ENCODE measurements around the gene STK26. TPM values are rescaled to one million over a fixed set of nuclear protein-coding genes. Genes with fewer than 3 reads are reported as not detected.

The STK26 gene
- total and polyA plus RNA-seq, 9 donors: 1.9 to 11.6 (median 3.2) TPM

DNA sequence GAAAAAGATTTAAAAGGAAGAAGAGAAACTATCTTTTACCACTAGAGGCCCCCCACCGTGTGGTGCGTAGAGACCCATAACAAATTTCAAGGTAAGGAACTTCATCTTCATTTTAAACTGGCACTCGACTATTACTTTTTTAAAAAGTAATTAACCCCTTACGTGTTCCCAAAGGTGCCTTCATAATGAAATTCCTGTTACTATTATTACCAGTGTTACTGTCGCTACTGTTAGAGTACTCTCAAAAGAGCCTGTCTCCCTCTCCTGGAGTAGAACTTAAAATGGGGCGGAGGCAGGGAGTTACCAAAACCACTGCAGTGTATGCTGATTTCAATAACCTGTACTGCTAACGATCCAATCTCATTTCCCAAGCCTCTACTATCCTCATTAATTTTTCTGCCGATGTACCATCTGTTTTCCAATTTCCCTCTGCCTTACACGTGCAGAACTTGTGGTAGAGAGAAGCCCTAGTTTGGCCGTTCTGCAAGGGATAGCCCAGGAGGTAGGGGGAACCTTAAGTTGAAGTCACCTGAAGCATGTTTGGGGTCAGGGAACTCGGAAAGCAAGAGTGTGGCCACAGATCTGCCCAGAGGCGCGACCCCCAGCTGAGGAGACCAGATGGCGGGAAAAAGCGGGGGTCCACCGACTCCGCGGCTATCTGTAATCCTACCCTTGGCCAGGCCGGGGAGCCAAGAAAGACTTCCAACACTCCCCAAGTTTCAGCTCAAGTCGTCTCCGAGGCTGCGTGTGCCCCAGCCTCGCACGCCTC lies 720 bp upstream of the STK26 start:
- Histone ChIP-seq H3K36me3 (no peaks in the 10 kb centered on the region), H3K27ac (no peak overlapping the region), H3K4me3 (peak overlapping the region; percentile 45), H3K27me3 (no peaks in the 10 kb centered on the region), H3K9me3 (no peaks in the 10 kb centered on the region), H3K4me1 (ENCODE audit: insufficient read depth) (peaks cover 3% of the 10 kb centered on the region)
- TF ChIP-seq, protein P1, sequence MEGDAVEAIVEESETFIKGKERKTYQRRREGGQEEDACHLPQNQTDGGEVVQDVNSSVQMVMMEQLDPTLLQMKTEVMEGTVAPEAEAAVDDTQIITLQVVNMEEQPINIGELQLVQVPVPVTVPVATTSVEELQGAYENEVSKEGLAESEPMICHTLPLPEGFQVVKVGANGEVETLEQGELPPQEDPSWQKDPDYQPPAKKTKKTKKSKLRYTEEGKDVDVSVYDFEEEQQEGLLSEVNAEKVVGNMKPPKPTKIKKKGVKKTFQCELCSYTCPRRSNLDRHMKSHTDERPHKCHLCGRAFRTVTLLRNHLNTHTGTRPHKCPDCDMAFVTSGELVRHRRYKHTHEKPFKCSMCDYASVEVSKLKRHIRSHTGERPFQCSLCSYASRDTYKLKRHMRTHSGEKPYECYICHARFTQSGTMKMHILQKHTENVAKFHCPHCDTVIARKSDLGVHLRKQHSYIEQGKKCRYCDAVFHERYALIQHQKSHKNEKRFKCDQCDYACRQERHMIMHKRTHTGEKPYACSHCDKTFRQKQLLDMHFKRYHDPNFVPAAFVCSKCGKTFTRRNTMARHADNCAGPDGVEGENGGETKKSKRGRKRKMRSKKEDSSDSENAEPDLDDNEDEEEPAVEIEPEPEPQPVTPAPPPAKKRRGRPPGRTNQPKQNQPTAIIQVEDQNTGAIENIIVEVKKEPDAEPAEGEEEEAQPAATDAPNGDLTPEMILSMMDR (IDR thresholded peaks at IDR 0.05): no peak
- TF ChIP-seq POLR2A (IDR thresholded peaks at IDR 0.05): no peak
- TF ChIP-seq EP300 (IDR thresholded peaks at IDR 0.05): no peak
- WGBS, 3 donors: 36 to 40% (median 36%) methylated on average over 24 of the region's 24 CpGs
- DNase-seq: no peak
- intact Hi-C loops (cut with DNase I): no loop called here

DNA sequence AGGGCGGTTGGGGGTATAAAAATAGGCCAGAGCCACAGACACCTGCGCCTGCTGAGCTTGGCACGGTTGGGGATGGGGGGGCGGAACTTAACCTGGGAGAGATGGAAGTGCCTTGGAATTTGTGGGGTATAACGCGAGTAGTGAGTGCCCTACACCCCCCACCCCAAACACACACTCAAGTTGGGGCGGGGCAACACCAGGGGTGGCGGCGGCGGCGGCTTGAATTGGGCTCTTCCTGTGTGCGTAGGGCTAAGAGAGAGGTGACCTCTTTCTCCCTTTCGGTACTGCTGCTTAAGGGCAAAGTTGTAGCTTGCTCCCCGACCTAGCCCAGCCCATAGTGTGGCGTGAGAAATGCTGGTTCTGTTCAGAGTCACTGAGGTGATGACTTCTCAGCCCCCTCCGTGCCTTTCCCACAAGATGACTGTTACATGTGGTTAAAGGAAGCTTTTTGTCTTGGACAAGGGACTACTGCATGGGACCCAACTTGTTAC lies 839 bp downstream of the STK26 start:
- peaks cover 3% of the 10 kb centered on the region for H3K4me1 ChIP-seq (ENCODE audit: insufficient read depth)
- no peaks in the 10 kb centered on the region for H3K9me3 ChIP-seq
- H3K4me3 ChIP-seq: peak overlapping the region; percentile 45
- DNase-seq: peak in 3 of 5 donors; percentile 13 to 29 (median 16)
- H3K27ac ChIP-seq: peak overlapping the region in 1 of 2 donors; percentile 5
- no peaks in the 10 kb centered on the region for H3K36me3 ChIP-seq
- TF ChIP-seq EP300 (IDR thresholded peaks at IDR 0.05) (no peak), POLR2A (IDR thresholded peaks at IDR 0.05) (no peak)
- TF ChIP-seq, protein P1 (IDR thresholded peaks at IDR 0.05): no peak
- intact Hi-C loops (cut with DNase I): no loop called here
- 22 to 23% (median 23%) methylated on average over 16 of the region's 16 CpGs for WGBS, 3 donors
- no peaks in the 10 kb centered on the region for H3K27me3 ChIP-seq

DNA sequence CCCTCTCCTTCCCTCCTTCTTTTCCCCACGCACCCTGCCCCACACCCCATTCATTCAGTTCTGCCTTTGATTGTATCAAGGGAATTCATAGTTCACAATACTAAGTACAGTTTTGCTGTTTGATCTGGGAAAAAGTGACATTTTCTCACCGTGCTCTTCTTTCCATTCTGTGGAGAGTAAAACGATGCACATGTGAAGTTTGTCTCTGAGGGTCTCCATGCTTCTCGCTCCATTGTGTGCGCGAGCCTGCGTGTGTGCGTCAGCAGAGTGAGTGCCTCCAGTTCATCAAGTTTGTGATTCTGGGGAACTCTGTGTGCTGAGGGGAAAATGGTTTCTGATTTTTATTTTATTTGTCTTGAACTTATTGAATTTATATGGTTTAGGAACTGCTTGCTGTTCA lies 1.9 kb downstream of the STK26 start:
- Histone ChIP-seq H3K27ac (no peak overlapping the region), H3K4me3 (peak overlapping the region; percentile 12), H3K4me1 (ENCODE audit: insufficient read depth) (peaks cover 3% of the 10 kb centered on the region), H3K9me3 (no peaks in the 10 kb centered on the region), H3K27me3 (peaks cover 3% of the 10 kb centered on the region), H3K36me3 (no peaks in the 10 kb centered on the region)
- no peak for DNase-seq
- intact Hi-C loops (cut with DNase I): no loop called here
- no peak for TF ChIP-seq EP300 (IDR thresholded peaks at IDR 0.05)
- TF ChIP-seq POLR2A (IDR thresholded peaks at IDR 0.05): no peak
- TF ChIP-seq, protein P1 (IDR thresholded peaks at IDR 0.05): no peak
- WGBS, 3 donors: 62 to 65% (median 63%) methylated on average over 8 of the region's 8 CpGs

DNA sequence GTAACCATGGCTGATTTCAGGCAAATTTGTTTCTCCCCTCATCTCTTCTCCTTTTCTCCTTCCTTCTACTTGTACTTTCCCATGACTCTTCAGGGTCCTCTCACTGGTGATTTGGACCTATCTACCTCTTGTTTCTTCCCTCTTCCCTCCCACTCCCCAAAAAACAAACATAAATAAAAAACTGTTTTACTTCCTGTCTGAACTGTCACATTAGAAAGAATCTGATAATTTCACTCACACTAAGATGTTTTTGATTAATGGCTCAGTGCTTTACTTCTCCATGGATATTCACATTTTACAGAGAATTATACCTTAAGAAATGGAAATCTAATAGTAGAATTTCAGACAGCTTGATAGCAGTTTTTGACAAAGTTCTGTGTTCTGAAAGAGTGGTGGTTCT lies 7.2 kb downstream of the STK26 start:
- DNase-seq: no peak
- H3K4me1 ChIP-seq (ENCODE audit: insufficient read depth): no peaks in the 10 kb centered on the region
- intact Hi-C loops (cut with DNase I): no loop called here
- TF ChIP-seq, protein P1 (IDR thresholded peaks at IDR 0.05): no peak
- no peak for TF ChIP-seq EP300 (IDR thresholded peaks at IDR 0.05)
- TF ChIP-seq POLR2A (IDR thresholded peaks at IDR 0.05): no peak
- no peak overlapping the region for H3K4me3 ChIP-seq
- H3K27ac ChIP-seq: no peak overlapping the region
- H3K9me3 ChIP-seq: no peaks in the 10 kb centered on the region
- H3K27me3 ChIP-seq: peaks cover 3% of the 10 kb centered on the region
- no peaks in the 10 kb centered on the region for H3K36me3 ChIP-seq

Measured in ovary (tissue), 9 donors.